Astrocyte (in vitro differentiated cells and primary cell): ENCODE data around the gene ACSF3. TPM values are rescaled to one million over a fixed set of nuclear protein-coding genes. Genes with fewer than 3 reads are reported as not detected.

ENCODE experiments used
- DNase-seq: peaks from one replicate; pipeline ENCODE4 v3.0.0-alpha.2; 2010; ENCODE audit warnings: low read depth
- FAIRE-seq: peaks from 2 replicates; lab custom pipeline; 2011; peaks lifted over from hg19 to GRCh38; lab: Jason Lieb, UNC
- H2AFZ ChIP-seq: 2 replicates; pipeline ENCODE4 v1.6.0; 2012; ENCODE audit warnings: low read depth, low read length, inconsistent platforms
- H3K27ac ChIP-seq: 2 replicates; pipeline ENCODE4 v1.5.1; 2011; ENCODE audit warnings: low read depth, low read length, inconsistent platforms
- H3K27me3 ChIP-seq: 2 replicates; pipeline ENCODE4 v1.6.0; 2011; ENCODE audit warnings: low read length, inconsistent platforms; ENCODE audit not compliant: insufficient read depth
- H3K36me3 ChIP-seq: 2 replicates; pipeline ENCODE4 v1.5.1; 2011; ENCODE audit warnings: low read length, inconsistent platforms; ENCODE audit not compliant: insufficient read depth
- H3K4me1 ChIP-seq: 2 replicates; pipeline ENCODE4 v1.5.1; 2011; ENCODE audit warnings: low read length, inconsistent platforms; ENCODE audit not compliant: insufficient read depth
- H3K4me2 ChIP-seq: 2 replicates; pipeline ENCODE4 v1.6.0; 2012; ENCODE audit warnings: low read length, inconsistent platforms
- H3K4me3 ChIP-seq: 2 replicates; pipeline ENCODE4 v1.5.1; 2011; ENCODE audit warnings: low read depth, mild to moderate bottlenecking, low read length, inconsistent platforms; ENCODE audit not compliant: insufficient read depth
- H3K79me2 ChIP-seq: 2 replicates; pipeline ENCODE4 v1.6.0; 2012; ENCODE audit warnings: mild to moderate bottlenecking, low read length, inconsistent platforms; ENCODE audit not compliant: insufficient read depth
- H3K9ac ChIP-seq: 2 replicates; pipeline ENCODE4 v1.6.0; 2012; ENCODE audit warnings: mild to moderate bottlenecking, low read length, inconsistent platforms
- H3K9me3 ChIP-seq: 2 replicates; pipeline ENCODE4 v1.5.1; 2012; ENCODE audit warnings: low read depth, mild to moderate bottlenecking, low read length, inconsistent platforms; ENCODE audit not compliant: insufficient read depth
- H4K20me1 ChIP-seq: 2 replicates; pipeline ENCODE4 v1.6.0; 2012; ENCODE audit warnings: low read length, inconsistent platforms; ENCODE audit not compliant: insufficient read depth
- H3K27ac Mint-ChIP-seq: one replicate; pipeline ENCODE4 v1.8.0; 2021; ENCODE audit warnings: mild to moderate bottlenecking, mixed read lengths; ENCODE audit not compliant: unreplicated experiment
- H3K27me3 Mint-ChIP-seq: one replicate; pipeline ENCODE4 v1.8.0; 2021; ENCODE audit warnings: low read depth, mixed read lengths; ENCODE audit not compliant: unreplicated experiment
- H3K36me3 Mint-ChIP-seq: one replicate; pipeline ENCODE4 v1.8.0; 2021; ENCODE audit warnings: low read depth, mixed read lengths; ENCODE audit not compliant: unreplicated experiment
- H3K4me1 Mint-ChIP-seq: one replicate; pipeline ENCODE4 v1.8.0; 2021; ENCODE audit warnings: low read depth, mixed read lengths; ENCODE audit not compliant: unreplicated experiment
- H3K4me3 Mint-ChIP-seq: one replicate; pipeline ENCODE4 v1.8.0; 2021; ENCODE audit warnings: mild to moderate bottlenecking, moderate library complexity, mixed read lengths; ENCODE audit not compliant: unreplicated experiment
- H3K9me3 Mint-ChIP-seq: one replicate; pipeline ENCODE4 v1.8.0; 2021; ENCODE audit warnings: mild to moderate bottlenecking, mixed read lengths; ENCODE audit not compliant: unreplicated experiment
- CTCF ChIP-seq: IDR thresholded peaks from 2 replicates; pipeline ENCODE4 v1.5.1; 2011; ENCODE audit warnings: low read depth, mild to moderate bottlenecking, inconsistent platforms, low read length, moderate library complexity; ENCODE audit not compliant: insufficient read depth
- EZH2 ChIP-seq: IDR thresholded peaks from 2 replicates; pipeline ENCODE4 v1.6.1; 2012; ENCODE audit warnings: mild to moderate bottlenecking, low read length, inconsistent platforms; ENCODE audit not compliant: insufficient read depth
- total RNA-seq: library from RNA; stranded (reverse); gene quantifications from 2 replicates; pipeline ENCODE4 v1.2.1, GENCODE V29; 2021

Gene ACSF3
- total RNA-seq, 1 donor from 2014 or later = 17.0 TPM

DNA sequence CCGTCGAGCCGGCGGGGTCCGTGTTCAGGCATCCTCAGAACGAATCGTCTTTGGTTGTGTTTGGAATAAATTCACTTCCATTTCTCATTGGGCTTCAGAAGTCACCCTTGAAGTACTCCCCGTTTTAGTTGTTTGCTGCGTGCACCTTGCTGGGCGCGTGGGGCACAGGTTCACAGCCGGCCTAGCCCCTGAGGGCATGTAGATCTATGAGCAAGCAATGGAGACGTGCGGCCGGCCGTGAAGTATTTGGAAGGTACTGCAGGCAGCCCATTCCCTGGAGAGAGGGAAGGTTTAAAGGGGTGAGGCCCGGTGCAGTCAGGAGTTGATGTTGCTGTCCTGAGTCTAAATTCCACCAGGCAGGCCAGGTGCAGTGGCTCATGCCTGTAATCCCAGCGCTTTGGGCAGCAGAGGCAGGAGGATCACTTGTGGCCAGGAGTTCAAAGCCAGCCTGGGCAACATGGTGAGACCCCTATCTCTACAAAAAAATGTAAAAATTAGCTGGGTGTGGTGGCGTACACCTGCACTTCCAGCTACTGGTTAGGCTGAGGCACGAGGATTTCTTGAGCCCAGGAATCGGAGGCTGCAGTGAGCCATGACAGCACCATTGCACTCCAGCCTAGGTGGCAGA is 714 bp downstream of the ACSF3 start:
- H3K27me3 Mint-ChIP-seq = peaks cover 29% of the 10 kb centered on the region
- peaks cover 6% of the 10 kb centered on the region for H3K36me3 Mint-ChIP-seq
- H3K4me3 ChIP-seq = peak overlapping the region; percentile 89
- peak overlapping the region; percentile 26 for H3K27ac ChIP-seq
- H3K4me1 Mint-ChIP-seq = peaks cover 9% of the 10 kb centered on the region
- peaks cover 49% of the 10 kb centered on the region for H3K79me2 ChIP-seq
- peak overlapping the region; percentile 96 for H3K4me2 ChIP-seq
- peak overlapping the region; percentile 91 for H3K9ac ChIP-seq
- peak overlapping the region; percentile 95 for H3K4me3 Mint-ChIP-seq
- no peak for FAIRE-seq
- no peak for DNase-seq
- peaks cover 11% of the 10 kb centered on the region for H3K4me1 ChIP-seq
- no peak for TF ChIP-seq EZH2
- TF ChIP-seq CTCF = no peak
- H3K9me3 ChIP-seq = no peaks in the 10 kb centered on the region
- H2AFZ ChIP-seq = peak overlapping the region; percentile 92
- no peaks in the 10 kb centered on the region for H3K36me3 ChIP-seq
- H3K9me3 Mint-ChIP-seq = no peaks in the 10 kb centered on the region
- peak overlapping the region; percentile 83 for H3K27ac Mint-ChIP-seq
- H3K27me3 ChIP-seq = peaks cover 18% of the 10 kb centered on the region
- peaks cover 42% of the 10 kb centered on the region for H4K20me1 ChIP-seq

DNA sequence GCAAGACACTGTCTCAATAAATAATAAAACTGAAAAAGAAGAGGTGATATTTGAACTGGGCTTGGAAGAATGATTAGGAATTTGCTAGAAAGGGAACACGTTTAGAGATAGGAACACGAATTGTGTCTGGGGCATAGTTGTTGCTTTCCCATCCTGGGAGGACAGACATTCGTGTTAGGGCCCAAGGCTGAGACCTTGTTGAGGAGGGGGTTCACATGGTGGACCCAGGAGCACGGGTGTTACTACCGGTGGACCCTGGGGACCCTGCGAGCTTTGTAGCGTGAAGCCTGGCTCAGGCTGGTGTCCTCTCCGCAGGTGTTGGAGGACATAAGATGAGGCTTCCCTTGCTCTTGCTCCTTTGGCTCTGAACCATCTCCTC is 1.2 kb downstream of the ACSF3 start:
- TF ChIP-seq EZH2 = no peak
- Histone ChIP-seq H4K20me1 (peaks cover 42% of the 10 kb centered on the region), H3K4me1 (peaks cover 11% of the 10 kb centered on the region), H3K27me3 (peaks cover 14% of the 10 kb centered on the region), H3K79me2 (peaks cover 49% of the 10 kb centered on the region), H3K4me2 (peak overlapping the region; percentile 96), H3K27ac (no peak overlapping the region), H3K9ac (peak overlapping the region; percentile 91), H2AFZ (no peak overlapping the region), H3K36me3 (no peaks in the 10 kb centered on the region), H3K4me3 (no peak overlapping the region), H3K9me3 (no peaks in the 10 kb centered on the region)
- Mint-ChIP-seq H3K36me3 (peaks cover 6% of the 10 kb centered on the region), H3K9me3 (no peaks in the 10 kb centered on the region), H3K4me1 (peaks cover 9% of the 10 kb centered on the region), H3K27ac (no peak overlapping the region), H3K27me3 (peaks cover 24% of the 10 kb centered on the region), H3K4me3 (peak overlapping the region; percentile 95)
- no peak for FAIRE-seq
- DNase-seq = no peak

DNA sequence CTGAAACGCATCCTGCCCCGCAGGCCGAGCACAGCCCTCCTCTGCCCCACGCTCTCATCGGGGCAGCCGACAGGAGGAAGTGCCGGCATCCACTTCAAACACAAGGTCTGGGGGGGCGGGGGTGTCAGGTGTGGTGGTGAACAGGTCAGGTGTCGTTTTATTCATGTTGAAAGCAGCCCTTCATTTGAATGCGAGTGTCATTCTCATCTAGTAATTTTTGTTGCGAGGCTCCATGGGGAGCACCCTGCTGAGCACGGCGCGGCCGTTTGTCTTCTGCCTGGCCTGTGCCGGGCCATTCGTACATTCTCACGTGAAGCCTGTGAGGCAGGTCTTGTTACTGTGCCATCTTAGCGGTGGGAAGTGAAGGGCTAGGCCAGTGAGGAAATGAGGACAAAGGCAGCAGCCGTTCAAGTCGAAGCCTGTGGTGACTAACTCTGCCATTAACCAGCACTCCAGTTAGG is 1.9 kb downstream of the ACSF3 start:
- Histone ChIP-seq H3K4me2 (no peak overlapping the region), H3K36me3 (no peaks in the 10 kb centered on the region), H3K79me2 (peaks cover 55% of the 10 kb centered on the region), H3K9ac (no peak overlapping the region), H4K20me1 (peaks cover 42% of the 10 kb centered on the region), H3K27me3 (peaks cover 8% of the 10 kb centered on the region), H3K9me3 (no peaks in the 10 kb centered on the region), H2AFZ (no peak overlapping the region), H3K4me1 (peaks cover 11% of the 10 kb centered on the region), H3K4me3 (no peak overlapping the region), H3K27ac (no peak overlapping the region)
- Mint-ChIP-seq H3K4me3 (peak overlapping the region; percentile 60), H3K27me3 (peaks cover 17% of the 10 kb centered on the region), H3K36me3 (peaks cover 9% of the 10 kb centered on the region), H3K9me3 (no peaks in the 10 kb centered on the region), H3K4me1 (peaks cover 9% of the 10 kb centered on the region), H3K27ac (no peak overlapping the region)
- FAIRE-seq (no peak), DNase-seq (no peak)
- TF ChIP-seq CTCF = no peak
- no peak for TF ChIP-seq EZH2
